HepG2 (cell line): ENCODE results near the gene RNF114. TPM values are rescaled to one million over a fixed set of nuclear protein-coding genes. Genes with fewer than 3 reads are reported as not detected.

Experiments used
- CEBPB ChIP-seq: IDR thresholded peaks from 2 replicates; pipeline ENCODE4 v1.6.1; 2011; ENCODE audit warnings: low read depth, low read length, improper control_type of control experiment, borderline replicate concordance
- GTF3A ChIP-seq: sonication (generic); formaldehyde crosslinking; conservative IDR thresholded peaks from 2 replicates; pipeline ENCODE4 v1.4.0; 2020; ENCODE audit warnings: mild to moderate bottlenecking, missing genetic modification reagents
- HNRNPK ChIP-seq: fragments of 200-400 bp; formaldehyde crosslinking; IDR thresholded peaks from 2 replicates; pipeline ENCODE4 v1.6.1; 2018; ENCODE audit warnings: low read length, low read depth, moderate library complexity, mild to moderate bottlenecking; ENCODE audit not compliant: poor library complexity, severe bottlenecking
- MEF2D ChIP-seq: sonication (generic); formaldehyde crosslinking; IDR thresholded peaks from 2 replicates; pipeline ENCODE4 v1.5.1; 2020; ENCODE audit warnings: mild to moderate bottlenecking, missing genetic modification reagents
- NAIF1 ChIP-seq: sonication (generic); formaldehyde crosslinking; IDR thresholded peaks from 2 replicates; pipeline ENCODE4 v1.5.0; 2020; ENCODE audit warnings: mild to moderate bottlenecking, missing genetic modification reagents, borderline replicate concordance
- NONO ChIP-seq, 2 experiments: fragments of 450-650 bp in 1 of 2; sonication (generic) in 1 of 2; formaldehyde crosslinking in 1 of 2; IDR thresholded peaks in 1 of 2; conservative IDR thresholded peaks in 1 of 2; 2 replicates each; pipeline versions ENCODE4 v1.6.1 to v1.8.0; 2017 to 2022; ENCODE audit warnings: mild to moderate bottlenecking in 1 of 2, missing genetic modification reagents in 1 of 2, moderate library complexity in 1 of 2
- PLRG1 ChIP-seq: fragments of 450-650 bp; conservative IDR thresholded peaks from 2 replicates; pipeline ENCODE4 v1.6.1; 2016
- SNAI1 ChIP-seq: sonication (generic); formaldehyde crosslinking; IDR thresholded peaks from 2 replicates; pipeline ENCODE4 v1.5.0; 2020; ENCODE audit warnings: mild to moderate bottlenecking, missing genetic modification reagents, borderline replicate concordance
- ZNF234 ChIP-seq: sonication (generic); formaldehyde crosslinking; conservative IDR thresholded peaks from 2 replicates; pipeline ENCODE4 v1.5.1; 2020; ENCODE audit warnings: mild to moderate bottlenecking, missing genetic modification reagents
- ZNF280B ChIP-seq: sonication (generic); formaldehyde crosslinking; IDR thresholded peaks from 2 replicates; pipeline ENCODE4 v1.5.0; 2020; ENCODE audit warnings: missing genetic modification reagents, mild to moderate bottlenecking, borderline replicate concordance
- ZNF557 ChIP-seq: sonication (generic); formaldehyde crosslinking; IDR thresholded peaks from 2 replicates; pipeline ENCODE4 v1.4.0; 2020; ENCODE audit warnings: missing genetic modification reagents
- ZNF747 ChIP-seq: sonication (generic); formaldehyde crosslinking; IDR thresholded peaks from 2 replicates; pipeline ENCODE4 v1.8.1; 2023; ENCODE audit warnings: missing genetic modification reagents, mild to moderate bottlenecking, borderline replicate concordance
- polyA plus RNA-seq, 8 experiments: library from polyadenylated mRNA; depleted of rRNA in 3 of 8; stranded (reverse) in 7 of 8; unstranded in 1 of 8; fragments of >200 nt; fragmentation: Illumina TruSeq in 4 of 8; extraction: Trizol in 4 of 8; gene quantifications; 2 replicates each; pipeline versions ENCODE4 v1.2.1 to v1.2.3, GENCODE V29; 2011 to 2016; ENCODE audit warnings: low read depth in 4 of 8, missing spikeins in 1 of 8, mixed read lengths in 1 of 8; ENCODE audit not compliant: insufficient read depth in 1 of 8
- total RNA-seq, 5 experiments: library from RNA; depleted of rRNA; stranded (reverse); fragments of >200 nt; fragmentation: Illumina TruSeq; extraction: Trizol; gene quantifications; 2 replicates each; pipeline ENCODE4 v1.2.3, GENCODE V29; 2016; ENCODE audit warnings: low read depth in 1 of 5
- TF ChIP-seq, protein P1 (sequence below): sonication (generic); formaldehyde crosslinking; IDR thresholded peaks from 2 replicates; pipeline ENCODE4 v1.8.1; 2023; ENCODE audit warnings: mild to moderate bottlenecking, moderate library complexity, missing genetic modification reagents
- TF ChIP-seq, protein P2 (sequence below): sonication (generic); formaldehyde crosslinking; IDR thresholded peaks from 2 replicates; pipeline ENCODE4 v1.8.1; 2022; ENCODE audit warnings: low read depth, mild to moderate bottlenecking, missing genetic modification reagents
- TF ChIP-seq, protein P3 (sequence below): sonication (generic); formaldehyde crosslinking; conservative IDR thresholded peaks from 2 replicates; pipeline ENCODE4 v1.4.0; 2020; ENCODE audit warnings: missing genetic modification reagents

RNF114 gene
- total and polyA plus RNA-seq, 2 of the 13 experiments (the other 11 are each of a cell fraction or from before 2014, with no cell fraction given), result 119 to 126 TPM

- TF ChIP-seq, protein P1, sequence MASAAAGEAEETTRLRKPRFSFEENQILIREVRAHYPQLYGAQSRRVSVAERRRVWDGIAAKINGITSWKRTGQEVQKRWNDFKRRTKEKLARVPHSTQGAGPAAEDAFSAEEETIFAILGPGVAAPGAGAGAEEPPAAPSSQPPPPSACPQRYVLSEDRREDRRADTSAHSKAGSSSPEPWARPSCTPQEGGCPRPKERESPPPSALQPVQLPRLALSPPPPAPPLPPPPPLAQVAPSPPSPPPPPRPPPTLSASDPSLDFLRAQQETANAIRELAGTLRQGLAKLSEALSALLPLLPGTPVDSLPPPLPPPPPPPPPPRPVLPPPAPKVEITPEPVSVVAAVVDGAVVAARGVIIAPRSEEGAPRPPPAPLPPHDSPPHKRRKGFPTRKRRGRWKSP (CRISPR knock-in tag), result no peak
- TF ChIP-seq ZNF280B (CRISPR knock-in tag) (peak; percentile 66; the same call in 1 of the 2 replicates), NONO (IDR thresholded peaks at IDR 0.05) (no peak), NONO (CRISPR knock-in tag; conservative IDR thresholded peaks at IDR 0.05) (no peak; the same call in 1 of the 2 replicates), ZNF234 (no peak), ZNF747 (CRISPR knock-in tag) (peak; percentile 83), GTF3A (CRISPR knock-in tag) (no peak), NAIF1 (0 out of 2 replicates have a peak, but pooled peaks have one; percentile 31), HNRNPK (no peak), ZNF557 (no peak), PLRG1 (no peak), SNAI1 (CRISPR knock-in tag) (no peak), MEF2D (peak; percentile 68), CEBPB (no peak)
- TF ChIP-seq, protein P2, sequence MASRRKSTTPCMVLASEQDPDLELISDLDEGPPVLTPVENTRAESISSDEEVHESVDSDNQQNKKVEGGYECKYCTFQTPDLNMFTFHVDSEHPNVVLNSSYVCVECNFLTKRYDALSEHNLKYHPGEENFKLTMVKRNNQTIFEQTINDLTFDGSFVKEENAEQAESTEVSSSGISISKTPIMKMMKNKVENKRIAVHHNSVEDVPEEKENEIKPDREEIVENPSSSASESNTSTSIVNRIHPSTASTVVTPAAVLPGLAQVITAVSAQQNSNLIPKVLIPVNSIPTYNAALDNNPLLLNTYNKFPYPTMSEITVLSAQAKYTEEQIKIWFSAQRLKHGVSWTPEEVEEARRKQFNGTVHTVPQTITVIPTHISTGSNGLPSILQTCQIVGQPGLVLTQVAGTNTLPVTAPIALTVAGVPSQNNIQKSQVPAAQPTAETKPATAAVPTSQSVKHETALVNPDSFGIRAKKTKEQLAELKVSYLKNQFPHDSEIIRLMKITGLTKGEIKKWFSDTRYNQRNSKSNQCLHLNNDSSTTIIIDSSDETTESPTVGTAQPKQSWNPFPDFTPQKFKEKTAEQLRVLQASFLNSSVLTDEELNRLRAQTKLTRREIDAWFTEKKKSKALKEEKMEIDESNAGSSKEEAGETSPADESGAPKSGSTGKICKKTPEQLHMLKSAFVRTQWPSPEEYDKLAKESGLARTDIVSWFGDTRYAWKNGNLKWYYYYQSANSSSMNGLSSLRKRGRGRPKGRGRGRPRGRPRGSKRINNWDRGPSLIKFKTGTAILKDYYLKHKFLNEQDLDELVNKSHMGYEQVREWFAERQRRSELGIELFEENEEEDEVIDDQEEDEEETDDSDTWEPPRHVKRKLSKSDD (CRISPR knock-in tag), result peak; percentile 38; the same call in 1 of the 2 replicates
- TF ChIP-seq, protein P3, sequence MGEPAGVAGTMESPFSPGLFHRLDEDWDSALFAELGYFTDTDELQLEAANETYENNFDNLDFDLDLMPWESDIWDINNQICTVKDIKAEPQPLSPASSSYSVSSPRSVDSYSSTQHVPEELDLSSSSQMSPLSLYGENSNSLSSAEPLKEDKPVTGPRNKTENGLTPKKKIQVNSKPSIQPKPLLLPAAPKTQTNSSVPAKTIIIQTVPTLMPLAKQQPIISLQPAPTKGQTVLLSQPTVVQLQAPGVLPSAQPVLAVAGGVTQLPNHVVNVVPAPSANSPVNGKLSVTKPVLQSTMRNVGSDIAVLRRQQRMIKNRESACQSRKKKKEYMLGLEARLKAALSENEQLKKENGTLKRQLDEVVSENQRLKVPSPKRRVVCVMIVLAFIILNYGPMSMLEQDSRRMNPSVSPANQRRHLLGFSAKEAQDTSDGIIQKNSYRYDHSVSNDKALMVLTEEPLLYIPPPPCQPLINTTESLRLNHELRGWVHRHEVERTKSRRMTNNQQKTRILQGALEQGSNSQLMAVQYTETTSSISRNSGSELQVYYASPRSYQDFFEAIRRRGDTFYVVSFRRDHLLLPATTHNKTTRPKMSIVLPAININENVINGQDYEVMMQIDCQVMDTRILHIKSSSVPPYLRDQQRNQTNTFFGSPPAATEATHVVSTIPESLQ, result 0 out of 2 replicates have a peak, but pooled peaks have one; percentile 51
These were observed 9.7 kb downstream of the RNF114 start (continued) for GRCh38 chr20:49945701-49946477.
